ENCODE measurements around the gene ZNHIT1. TPM values are rescaled to one million over a fixed set of nuclear protein-coding genes. Genes with fewer than 3 reads are reported as not detected.

Gene ZNHIT1
- polyA plus RNA-seq, 4 donors = 56.5 to 84.1 (median 59.1) TPM

DNA sequence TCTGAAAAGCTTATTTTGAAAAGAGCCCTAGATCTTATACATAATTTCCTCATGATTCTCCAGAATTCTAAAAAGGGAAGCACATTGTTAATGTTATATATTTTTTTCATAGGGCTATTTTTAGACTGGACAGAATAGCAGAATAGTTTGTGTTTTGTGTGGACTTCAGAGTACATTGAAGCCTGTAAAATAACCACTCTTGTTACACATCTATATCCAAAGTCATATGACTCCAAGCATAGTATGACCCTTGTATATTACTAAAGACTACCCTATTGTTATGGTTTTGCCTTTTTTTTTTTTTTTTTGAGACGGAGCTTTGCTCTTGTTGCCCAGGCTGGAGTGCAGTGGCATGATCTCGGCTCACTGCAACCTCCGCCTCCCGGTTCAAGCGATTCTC, 53.1 kb downstream of the ZNHIT1 start:
- no peak for DNase-seq (ENCODE audit: low read depth in 4 of 4, low spot score in 3 of 4)

GRCh38 chr7:101273206-101273605, 55.2 kb downstream of the ZNHIT1 start:
- no peak for DNase-seq (ENCODE audit: low read depth in 4 of 4, low spot score in 3 of 4)

Other genes with a start within 250 kb of the ZNHIT1 start
- under 1 TPM in 2 of 4 donors, not detected in 2; 0.10 to 0.24 TPM for gene MUC12, start 248.6 kb upstream of the ZNHIT1 start, polyA plus RNA-seq (ENCODE audit: insufficient read length in 4 of 4)
- gene MUC17, start 198.1 kb upstream of the ZNHIT1 start, polyA plus RNA-seq (ENCODE audit: insufficient read length in 4 of 4) = under 1 TPM in 1 of 4 donors, not detected in 3; 0.13 TPM
- gene TRIM56, start 132.7 kb upstream of the ZNHIT1 start, polyA plus RNA-seq (ENCODE audit: insufficient read length in 4 of 4) = 10 to 100 TPM; 15.6 to 19.0 (median 17.1) TPM
- gene SERPINE1, start 91.1 kb upstream of the ZNHIT1 start, polyA plus RNA-seq (ENCODE audit: insufficient read length in 4 of 4) = 1 to 10 TPM in 3 of 4 donors, under 1 TPM in 1; 0.83 to 1.4 (median 1.2) TPM
- gene AP1S1, start 63.7 kb upstream of the ZNHIT1 start, polyA plus RNA-seq (ENCODE audit: insufficient read length in 4 of 4) = 10 to 100 TPM; 72.9 to 79.6 (median 73.5) TPM
- under 1 TPM; 0.09 to 0.29 (median 0.13) TPM for gene VGF, start 52.6 kb upstream of the ZNHIT1 start, polyA plus RNA-seq (ENCODE audit: insufficient read length in 4 of 4)
- under 1 TPM in 1 of 4 donors, not detected in 3; 0.13 TPM for gene NAT16, start 37.9 kb upstream of the ZNHIT1 start, polyA plus RNA-seq (ENCODE audit: insufficient read length in 4 of 4)
- 1 to 10 TPM in 1 of 4 donors, under 1 TPM in 3; 0.53 to 1.1 (median 0.77) TPM for gene MOGAT3, start 17.1 kb upstream of the ZNHIT1 start, polyA plus RNA-seq (ENCODE audit: insufficient read length in 4 of 4)
- 10 to 100 TPM; 42.1 to 50.0 (median 45.4) TPM for gene PLOD3, start 584 bp upstream of the ZNHIT1 start, polyA plus RNA-seq (ENCODE audit: insufficient read length in 4 of 4)
- gene CLDN15, start 19.6 kb downstream of the ZNHIT1 start, polyA plus RNA-seq (ENCODE audit: insufficient read length in 4 of 4) = 10 to 100 TPM in 2 of 4 donors, 1 to 10 TPM in 2; 9.7 to 11.9 (median 10.9) TPM
- 100 to 1,000 TPM; 124 to 182 (median 131) TPM for gene FIS1, start 26.9 kb downstream of the ZNHIT1 start, polyA plus RNA-seq (ENCODE audit: insufficient read length in 4 of 4)
- gene IFT22, start 103.6 kb downstream of the ZNHIT1 start, polyA plus RNA-seq (ENCODE audit: insufficient read length in 4 of 4) = 10 to 100 TPM; 72.8 to 78.8 (median 75.2) TPM
- gene COL26A1, start 144.7 kb downstream of the ZNHIT1 start, polyA plus RNA-seq (ENCODE audit: insufficient read length in 4 of 4) = 10 to 100 TPM; 24.7 to 32.5 (median 25.7) TPM

Data from right renal pelvis (tissue), 4 donors.